Esophagus squamous epithelium (tissue), 5 donors: ENCODE results near the gene PIP5K1B. TPM values are rescaled to one million over a fixed set of nuclear protein-coding genes. Genes with fewer than 3 reads are reported as not detected.

Experiments
- DNase-seq: peaks from one replicate; lab custom pipeline; 2025; lab: John Stamatoyannopoulos, UW
- H3K27ac ChIP-seq, 4 donors: fragments of 200-600 bp; sonication (generic); one replicate each; pipeline ENCODE4 v1.5.1; 2016 to 2019; ENCODE audit warnings: mild to moderate bottlenecking in 1 of 4
- H3K27me3 ChIP-seq, 4 donors: fragments of 200-600 bp; sonication (generic); 1 replicate in 3 of 4; 2 replicates in 1 of 4; pipeline versions ENCODE4 v1.5.1 to v1.6.0; 2017 to 2021; ENCODE audit warnings: antibody characterized with exemption in 1 of 4
- H3K36me3 ChIP-seq, 3 donors: fragments of 200-600 bp; sonication (generic); one replicate each; pipeline ENCODE4 v1.5.1; 2016 to 2019
- H3K4me1 ChIP-seq, 3 donors: fragments of 200-600 bp; sonication (generic); one replicate each; pipeline ENCODE4 v1.5.1; 2017 to 2019
- H3K4me3 ChIP-seq, 4 donors: fragments of 200-600 bp; sonication (generic); 1 replicate in 3 of 4; 2 replicates in 1 of 4; pipeline ENCODE4 v1.5.1; 2016 to 2019; ENCODE audit warnings: mild to moderate bottlenecking in 2 of 4, moderate library complexity in 1 of 4
- H3K9me3 ChIP-seq, 3 donors: fragments of 200-600 bp; sonication (generic); one replicate each; pipeline ENCODE4 v1.5.1; 2016 to 2019
- CTCF ChIP-seq, 6 experiments: fragments of 450-650 bp in 4 of 6; fragments of 200-600 bp in 2 of 6; sonication (generic) in 2 of 6; IDR thresholded peaks; one replicate each; pipeline ENCODE4 v1.5.1; 2016 to 2019; ENCODE audit warnings: antibody characterized with exemption in 6 of 6, mild to moderate bottlenecking in 4 of 6, moderate library complexity in 4 of 6
- POLR2A ChIP-seq, 4 donors: fragments of 450-650 bp; IDR thresholded peaks; one replicate each; pipeline ENCODE4 v1.6.1; 2017; ENCODE audit warnings: antibody characterized with exemption in 4 of 4, mild to moderate bottlenecking in 4 of 4, moderate library complexity in 3 of 4
- WGBS, 2 donors: methylation state at CpG; one replicate each; pipeline ENCODE4 v1.1.5; 2018; 5-methylcytosine and 5-hydroxymethylcytosine counted together
- intact Hi-C: fragments of 100-400 bp; cut with DNase I; formaldehyde crosslinking; loops from one replicate; pipeline ENCODE4 v1.15.0; 2022
- total RNA-seq, 4 donors: library from RNA; depleted of rRNA; stranded (reverse); fragments of >200 nt; gene quantifications; one replicate each; pipeline ENCODE4 v1.1.0, GENCODE V29; 2016
- donor health status: DM: yes; HTN: yes; CAD: no.

Gene PIP5K1B
- total RNA-seq, 4 donors from 2014 or later = 0.38 to 0.97 (median 0.56) TPM; not detected in 1

- H3K4me3 ChIP-seq = no peak overlapping the region
- H3K36me3 ChIP-seq = no peaks in the 10 kb centered on the region
- DNase-seq = no peak
- peaks cover 0 to 9% (median 0%) of the 10 kb centered on the region in 3 donors for H3K4me1 ChIP-seq
- intact Hi-C loops = no loop called here
- TF ChIP-seq POLR2A (IDR thresholded peaks at IDR 0.05) (no peak), CTCF (IDR thresholded peaks at IDR 0.05) (no peak)
- peaks cover 0 to 6% (median 0%) of the 10 kb centered on the region in 4 donors for H3K27me3 ChIP-seq
- H3K27ac ChIP-seq = no peak overlapping the region
- WGBS, 2 donors = 44 to 83% methylated on average over 8 to 11 of the region's 18 CpGs
- H3K9me3 ChIP-seq = no peaks in the 10 kb centered on the region
Observed at GRCh38 chr9:69012696-69013381, 307.8 kb downstream of the PIP5K1B start.

- Histone ChIP-seq H3K27ac (no peak overlapping the region), H3K4me1 (peaks cover 0 to 9% (median 0%) of the 10 kb centered on the region in 3 donors), H3K4me3 (no peak overlapping the region), H3K36me3 (no peaks in the 10 kb centered on the region), H3K9me3 (no peaks in the 10 kb centered on the region), H3K27me3 (peaks cover 0 to 3% (median 0%) of the 10 kb centered on the region in 4 donors)
- 97% methylated on average over 19 of the region's 26 CpGs; no CpG with 5 or more reads in 1 of the 2 donors for WGBS, 2 donors
- TF ChIP-seq CTCF (IDR thresholded peaks at IDR 0.05) (no peak), POLR2A (IDR thresholded peaks at IDR 0.05) (no peak)
- no peak for DNase-seq
- intact Hi-C loops = no loop called here
Observed at GRCh38 chr9:69013382-69013727, 308.3 kb downstream of the PIP5K1B start.

- no peak within 1 kb of the TSS for H3K27ac ChIP-seq
- H3K9me3 ChIP-seq = no peaks in the 10 kb centered on the region
- H3K36me3 ChIP-seq = no peaks in the 10 kb centered on the region
- peaks cover 0 to 9% (median 0%) of the 10 kb centered on the region in 3 donors for H3K4me1 ChIP-seq
- 93 to 100% methylated on average over 2 to 3 of the region's 29 CpGs for WGBS, 2 donors
- no peaks in the 10 kb centered on the region for H3K27me3 ChIP-seq
- no peak within 1 kb of the TSS for H3K4me3 ChIP-seq
- DNase-seq = no peak
- intact Hi-C loops = no loop called here
- no peak for TF ChIP-seq POLR2A (IDR thresholded peaks at IDR 0.05)
- no peak for TF ChIP-seq CTCF (IDR thresholded peaks at IDR 0.05)
Observed at GRCh38 chr9:69014013-69014412, 309.0 kb downstream of the PIP5K1B start, which contains the start of gene PRKACG. PRKACG (minus strand) TSS chr9:69014113; CDS start chr9:69014092, 21 bp downstream.

- TF ChIP-seq POLR2A (IDR thresholded peaks at IDR 0.05) = no peak
- no peak for TF ChIP-seq CTCF (IDR thresholded peaks at IDR 0.05)
- Histone ChIP-seq H3K4me3 (no peak overlapping the region), H3K9me3 (no peaks in the 10 kb centered on the region), H3K27me3 (no peaks in the 10 kb centered on the region), H3K27ac (no peak overlapping the region), H3K4me1 (peaks cover 0 to 9% (median 0%) of the 10 kb centered on the region in 3 donors), H3K36me3 (no peaks in the 10 kb centered on the region)
- DNase-seq = no peak
- intact Hi-C loops = no loop called here
- WGBS, 2 donors = 49 to 50% methylated on average over 4 to 5 of the region's 5 CpGs
Observed at GRCh38 chr9:69016191-69017096, 311.4 kb downstream of the PIP5K1B start.

GRCh38 chr9:69018737-69019136, 313.7 kb downstream of the PIP5K1B start:
- no peak for DNase-seq
- intact Hi-C loops = no loop called here
- TF ChIP-seq CTCF (IDR thresholded peaks at IDR 0.05) (no peak), POLR2A (IDR thresholded peaks at IDR 0.05) (no peak)
- Histone ChIP-seq H3K27me3 (no peaks in the 10 kb centered on the region), H3K9me3 (no peaks in the 10 kb centered on the region), H3K27ac (no peak overlapping the region), H3K36me3 (no peaks in the 10 kb centered on the region), H3K4me3 (no peak overlapping the region), H3K4me1 (peaks cover 0 to 9% (median 0%) of the 10 kb centered on the region in 3 donors)
- WGBS, 2 donors = 70 to 74% methylated on average over 5 of the region's 5 CpGs
